Gastrocnemius medialis (tissue), 4 donors: ENCODE measurements around the gene NET1.

Experiments
- CTCF ChIP-seq, 5 experiments: fragments of 450-650 bp in 3 of 5; fragments of 200-600 bp in 2 of 5; sonication (generic) in 2 of 5; IDR thresholded peaks in 4 of 5; conservative IDR thresholded peaks in 1 of 5; 1 replicate in 4 of 5; 2 replicates in 1 of 5; pipeline ENCODE4 v1.5.1; 2016 to 2019; ENCODE audit warnings: antibody characterized with exemption in 5 of 5, mild to moderate bottlenecking in 3 of 5, moderate library complexity in 3 of 5
- POLR2A ChIP-seq, 2 donors: fragments of 450-650 bp; IDR thresholded peaks; one replicate each; pipeline ENCODE4 v1.6.1; 2017; ENCODE audit warnings: antibody characterized with exemption in 2 of 2, mild to moderate bottlenecking in 2 of 2, moderate library complexity in 2 of 2

- TF ChIP-seq CTCF (IDR thresholded peaks at IDR 0.05 in 4 of 5, conservative IDR thresholded peaks at IDR 0.05 in 1 of 5) (no peak), POLR2A (IDR thresholded peaks at IDR 0.05) (no peak)
These were observed 448 bp upstream of the NET1 start for GRCh38 chr10:5411941-5412276.
